H7 (cell line): Measurements from ENCODE around the gene KANK2. TPM values are rescaled to one million over a fixed set of nuclear protein-coding genes. Genes with fewer than 3 reads are reported as not detected.
"Not testable (repeated sequence)": the region's sequence is repeated elsewhere in the genome, so short reads cannot be mapped to it uniquely, and the experiment has no call there.

Source experiments
- DNase-seq: peaks from one replicate; pipeline ENCODE4 v3.0.0; 2012
- H3K27me3 ChIP-seq: 2 replicates; pipeline ENCODE4 v1.6.0; 2011; ENCODE audit warnings: mild to moderate bottlenecking, low read length; ENCODE audit not compliant: control insufficient read depth, insufficient read depth
- H3K36me3 ChIP-seq: replicated peaks from 2 replicates; pipeline ENCODE4 v1.5.1; 2011; ENCODE audit warnings: low read length; ENCODE audit not compliant: control insufficient read depth, insufficient read depth
- H3K4me3 ChIP-seq: 2 replicates; pipeline ENCODE4 v1.5.1; 2011; ENCODE audit warnings: low read depth, mild to moderate bottlenecking, control low read depth, low read length, moderate library complexity; ENCODE audit not compliant: insufficient read depth
- total RNA-seq: library from RNA; depleted of rRNA; stranded (reverse); fragments of >200 nt; shearing (Covaris generic); gene quantifications from 2 replicates; pipeline ENCODE4 v1.2.3, GENCODE V29; 2014

The KANK2 gene
- total RNA-seq, 1 experiment from 2014 or later: 41.8 TPM

- Histone ChIP-seq H3K27me3 (no peaks in the 10 kb centered on the region), H3K4me3 (peak overlapping the region; percentile 89), H3K36me3 (peaks cover 6% of the 10 kb centered on the region)
- DNase-seq: peak; percentile 92
These were observed 698 bp downstream of the KANK2 start for GRCh38 chr19:11196406-11197287.

- no peak overlapping the region for H3K4me3 ChIP-seq
- no peaks in the 10 kb centered on the region for H3K27me3 ChIP-seq
- DNase-seq: no peak
- peaks cover 6% of the 10 kb centered on the region for H3K36me3 ChIP-seq
These were observed 1.7 kb downstream of the KANK2 start for GRCh38 chr19:11195681-11196080.

GRCh38 chr19:11194656-11195558 lies 2.4 kb downstream of the KANK2 start:
- peaks cover 6% of the 10 kb centered on the region for H3K36me3 ChIP-seq
- no peaks in the 10 kb centered on the region for H3K27me3 ChIP-seq
- H3K4me3 ChIP-seq: no peak overlapping the region
- no peak for DNase-seq

GRCh38 chr19:11194173-11194572 lies 3.2 kb downstream of the KANK2 start:
- Histone ChIP-seq H3K4me3 (no peak overlapping the region), H3K36me3 (peaks cover 4% of the 10 kb centered on the region), H3K27me3 (no peaks in the 10 kb centered on the region)
- DNase-seq: no peak

- Histone ChIP-seq H3K4me3 (no peak overlapping the region), H3K36me3 (peaks cover 3% of the 10 kb centered on the region), H3K27me3 (no peaks in the 10 kb centered on the region)
- DNase-seq: no peak
These were observed 4.1 kb downstream of the KANK2 start for GRCh38 chr19:11192957-11193939.

GRCh38 chr19:11191934-11192333 lies 5.4 kb downstream of the KANK2 start:
- peaks cover 3% of the 10 kb centered on the region for H3K36me3 ChIP-seq
- no peak for DNase-seq
- H3K4me3 ChIP-seq: no peak overlapping the region
- H3K27me3 ChIP-seq: no peaks in the 10 kb centered on the region

GRCh38 chr19:11191273-11191755 lies 6.0 kb downstream of the KANK2 start:
- no peaks in the 10 kb centered on the region for H3K27me3 ChIP-seq
- no peak overlapping the region for H3K4me3 ChIP-seq
- peak; percentile 88 for DNase-seq
- H3K36me3 ChIP-seq: peaks cover 3% of the 10 kb centered on the region

GRCh38 chr19:11190501-11190900 lies 6.8 kb downstream of the KANK2 start:
- no peaks in the 10 kb centered on the region for H3K27me3 ChIP-seq
- H3K36me3 ChIP-seq: peaks cover 3% of the 10 kb centered on the region
- H3K4me3 ChIP-seq: no peak overlapping the region
- no peak for DNase-seq

- H3K27me3 ChIP-seq: no peaks in the 10 kb centered on the region
- DNase-seq: no peak
- H3K4me3 ChIP-seq: no peak overlapping the region
- peaks cover 5% of the 10 kb centered on the region; the same call in 1 of the 2 replicates for H3K36me3 ChIP-seq
These were observed 9.9 kb downstream of the KANK2 start for GRCh38 chr19:11187441-11187840.

GRCh38 chr19:11182994-11183393 lies 14.4 kb downstream of the KANK2 start:
- DNase-seq: no peak
- peaks cover 2% of the 10 kb centered on the region; the same call in 1 of the 2 replicates for H3K36me3 ChIP-seq
- no peaks in the 10 kb centered on the region for H3K27me3 ChIP-seq
- H3K4me3 ChIP-seq: no peak overlapping the region

- H3K36me3 ChIP-seq: peaks cover 4% of the 10 kb centered on the region
- no peak for DNase-seq
- H3K27me3 ChIP-seq: no peaks in the 10 kb centered on the region
- no peak overlapping the region for H3K4me3 ChIP-seq
These were observed 15.9 kb downstream of the KANK2 start for GRCh38 chr19:11181488-11181887.

GRCh38 chr19:11180975-11181374 lies 16.4 kb downstream of the KANK2 start:
- H3K36me3 ChIP-seq, H3K4me3 ChIP-seq, H3K27me3 ChIP-seq, DNase-seq: not testable (repeated sequence)

GRCh38 chr19:11180346-11180745 lies 17.0 kb downstream of the KANK2 start:
- Histone ChIP-seq H3K4me3 (no peak overlapping the region), H3K27me3 (no peaks in the 10 kb centered on the region), H3K36me3 (peaks cover 6% of the 10 kb centered on the region)
- DNase-seq: no peak
